K562 (cell line): Measurements from ENCODE around the gene LY6G6F. TPM values are rescaled to one million over a fixed set of nuclear protein-coding genes. Genes with fewer than 3 reads are reported as not detected.

Experiments
- AFF4 ChIP-seq: sonication (generic); formaldehyde crosslinking; IDR thresholded peaks from 2 replicates; pipeline ENCODE4 v1.8.0; 2023; ENCODE audit warnings: mild to moderate bottlenecking, missing genetic modification reagents
- BHLHE40 ChIP-seq: IDR thresholded peaks from 2 replicates; pipeline ENCODE4 v1.6.1; 2011; ENCODE audit warnings: low read length, improper control_type of control experiment
- E2F3 ChIP-seq: fragments of 250-450 bp; sonication (Bioruptor Pico); IDR thresholded peaks from 2 replicates; pipeline ENCODE4 v1.4.0; 2020; ENCODE audit warnings: mild to moderate bottlenecking
- MAFK ChIP-seq: IDR thresholded peaks from 2 replicates; pipeline ENCODE4 v1.6.1; 2011; ENCODE audit warnings: low read length, improper control_type of control experiment
- NR2C1 ChIP-seq, 2 experiments: fragments of 450-650 bp; IDR thresholded peaks; 2 replicates each; pipeline ENCODE4 v1.6.1; 2017; ENCODE audit warnings: mild to moderate bottlenecking in 2 of 2, antibody characterized with exemption in 1 of 2, inconsistent platforms in 1 of 2, missing compliant biosample characterization in 1 of 2, missing genetic modification characterization in 1 of 2
- POU5F1 ChIP-seq: fragments of 150-350 bp; IDR thresholded peaks from 2 replicates; pipeline ENCODE4 v1.6.1; 2014; ENCODE audit warnings: borderline replicate concordance, low read length, low read depth, mild to moderate bottlenecking; ENCODE audit not compliant: partially characterized antibody
- SPI1 ChIP-seq: IDR thresholded peaks from 2 replicates; pipeline ENCODE4 v1.6.1; 2011; ENCODE audit warnings: low read depth, low read length, control low read depth, borderline replicate concordance
- TCF15 ChIP-seq: fragments of 250-450 bp; sonication (Bioruptor Pico); IDR thresholded peaks from 2 replicates; pipeline ENCODE4 v1.8.0; 2022; ENCODE audit warnings: moderate library complexity, mild to moderate bottlenecking, inconsistent platforms
- TSHZ1 ChIP-seq: fragments of 250-450 bp; sonication (Bioruptor Pico); IDR thresholded peaks from 2 replicates; pipeline ENCODE4 v1.4.0; 2020; ENCODE audit warnings: mild to moderate bottlenecking, moderate library complexity
- ZNF586 ChIP-seq: fragments of 450-650 bp; formaldehyde crosslinking; conservative IDR thresholded peaks from 2 replicates; pipeline ENCODE4 v1.4.0; 2020; ENCODE audit warnings: mild to moderate bottlenecking, moderate library complexity
- polyA plus RNA-seq, 8 experiments: library from polyadenylated mRNA; depleted of rRNA in 4 of 8; stranded (reverse) in 5 of 8; unstranded in 3 of 8; fragments of >200 nt; fragmentation: Nextera tagmentation in 2 of 8; fragmentation: Illumina TruSeq in 1 of 8; extraction: Ambion mirVana in 2 of 8; extraction: Trizol in 1 of 8; gene quantifications; 2 replicates each; pipeline versions ENCODE4 v1.2.1 to v1.2.3, GENCODE V29; 2011 to 2014; ENCODE audit warnings: inconsistent platforms in 1 of 8, missing spikeins in 1 of 8
- total RNA-seq, 7 experiments: library from RNA; depleted of rRNA in 6 of 7; stranded (reverse); fragments of >200 nt in 6 of 7; fragmentation: Illumina TruSeq in 2 of 7; extraction: Trizol in 2 of 7; gene quantifications; 2 replicates each; pipeline versions ENCODE4 v1.2.1 to v1.2.3, GENCODE V29; 2011 to 2021; ENCODE audit warnings: low replicate concordance in 1 of 7

Gene LY6G6F
- total and polyA plus RNA-seq, 9 of the 15 experiments (the other 6 are each of a cell fraction or from before 2014, with no cell fraction given) = 0.14 to 0.50 (median 0.28) TPM; not detected in 2

GRCh38 chr6:31665501-31666336 is 40.9 kb upstream of the LY6G6F start, which contains the start of gene CSNK2B (continued):
- TF ChIP-seq E2F3 (peak; percentile 64; the same call in 1 of the 2 replicates), POU5F1 (peak; percentile 78), TCF15 (CRISPR knock-in tag) (peak; percentile 84), NR2C1 (IDR thresholded peaks at IDR 0.05) (no peak), NR2C1 (tag; IDR thresholded peaks at IDR 0.05) (peak; percentile 100), SPI1 (peak; percentile 67), ZNF586 (CRISPR knock-in tag) (0 out of 2 replicates have a peak, but pooled peaks have one; percentile 29), MAFK (peak; percentile 3; the same call in 1 of the 2 replicates), BHLHE40 (peak; percentile 74), TSHZ1 (CRISPR knock-in tag) (peak; percentile 66; the same call in 1 of the 2 replicates), AFF4 (CRISPR knock-in tag) (peak; percentile 95)
